GM15510 (cell line): ENCODE results near the gene NFAT5.

Experiments used
- POLR2A ChIP-seq: IDR thresholded peaks from 3 replicates; pipeline ENCODE4 v1.6.1; 2011; ENCODE audit warnings: borderline replicate concordance; ENCODE audit not compliant: insufficient read length; ENCODE audit errors: extremely low read depth

Gene NFAT5

GRCh38 chr16:69644790-69645189 lies 79.0 kb downstream of the NFAT5 start:
- no peak for TF ChIP-seq POLR2A

DNA sequence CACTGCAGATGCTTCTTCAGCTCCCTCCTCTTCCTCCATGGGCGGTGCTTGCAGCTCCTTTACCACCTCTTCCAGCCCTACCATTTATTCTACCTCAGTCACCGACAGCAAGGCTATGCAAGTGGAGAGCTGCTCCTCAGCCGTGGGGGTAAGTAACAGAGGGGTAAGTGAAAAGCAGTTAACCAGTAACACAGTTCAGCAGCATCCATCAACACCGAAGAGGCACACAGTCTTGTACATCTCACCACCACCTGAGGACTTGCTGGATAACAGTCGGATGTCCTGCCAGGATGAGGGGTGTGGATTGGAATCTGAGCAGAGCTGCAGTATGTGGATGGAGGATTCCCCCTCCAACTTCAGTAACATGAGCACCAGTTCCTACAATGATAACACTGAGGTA lies 81.3 kb downstream of the NFAT5 start:
- no peak for TF ChIP-seq POLR2A

GRCh38 chr16:69651217-69651616 lies 85.5 kb downstream of the NFAT5 start:
- no peak for TF ChIP-seq POLR2A

DNA sequence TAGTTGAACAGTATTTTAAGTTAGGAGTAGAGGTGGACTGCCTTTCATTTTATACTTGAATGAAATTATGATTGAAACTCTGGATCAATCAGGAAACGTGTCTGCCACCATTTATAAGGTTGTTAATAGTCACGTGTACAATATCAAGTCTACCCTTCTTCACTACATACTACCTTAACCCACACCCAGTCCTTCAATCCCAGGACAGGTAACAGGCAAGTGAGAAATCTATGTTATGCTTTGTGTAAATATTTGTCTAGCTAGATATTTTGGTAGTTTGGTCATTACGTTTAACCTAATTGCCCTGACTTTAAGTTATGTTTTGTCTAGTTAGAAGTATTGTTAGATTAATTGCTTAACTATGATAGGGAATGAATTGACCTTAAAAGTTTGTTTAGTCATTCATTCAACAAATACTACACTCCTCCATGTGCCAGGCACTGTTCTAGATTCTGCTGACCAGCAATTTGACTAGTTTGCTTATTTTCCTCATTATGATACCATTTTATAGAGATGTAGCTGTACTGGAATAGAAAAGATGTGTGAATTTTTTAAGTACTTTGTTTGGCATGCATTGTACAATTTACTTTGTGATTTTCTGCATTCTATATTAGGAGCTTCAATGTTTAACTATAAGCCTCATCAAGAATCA lies 88.6 kb downstream of the NFAT5 start:
- no peak for TF ChIP-seq POLR2A

- no peak for TF ChIP-seq POLR2A
These were observed 94.4 kb downstream of the NFAT5 start for GRCh38 chr16:69660166-69660565.

GRCh38 chr16:69662901-69663300 lies 97.1 kb downstream of the NFAT5 start:
- no peak for TF ChIP-seq POLR2A

GRCh38 chr16:69663846-69664245 lies 98.1 kb downstream of the NFAT5 start:
- no peak for TF ChIP-seq POLR2A

GRCh38 chr16:69669577-69669976 lies 103.8 kb downstream of the NFAT5 start:
- TF ChIP-seq POLR2A, result no peak

GRCh38 chr16:69672315-69672997 lies 106.7 kb downstream of the NFAT5 start:
- TF ChIP-seq POLR2A, result no peak

- no peak for TF ChIP-seq POLR2A
These were observed 107.4 kb downstream of the NFAT5 start for GRCh38 chr16:69672998-69673713.

- TF ChIP-seq POLR2A, result no peak
These were observed 114.6 kb downstream of the NFAT5 start for GRCh38 chr16:69680358-69680757.

- no peak for TF ChIP-seq POLR2A
These were observed 122.8 kb downstream of the NFAT5 start for GRCh38 chr16:69688589-69688988.

DNA sequence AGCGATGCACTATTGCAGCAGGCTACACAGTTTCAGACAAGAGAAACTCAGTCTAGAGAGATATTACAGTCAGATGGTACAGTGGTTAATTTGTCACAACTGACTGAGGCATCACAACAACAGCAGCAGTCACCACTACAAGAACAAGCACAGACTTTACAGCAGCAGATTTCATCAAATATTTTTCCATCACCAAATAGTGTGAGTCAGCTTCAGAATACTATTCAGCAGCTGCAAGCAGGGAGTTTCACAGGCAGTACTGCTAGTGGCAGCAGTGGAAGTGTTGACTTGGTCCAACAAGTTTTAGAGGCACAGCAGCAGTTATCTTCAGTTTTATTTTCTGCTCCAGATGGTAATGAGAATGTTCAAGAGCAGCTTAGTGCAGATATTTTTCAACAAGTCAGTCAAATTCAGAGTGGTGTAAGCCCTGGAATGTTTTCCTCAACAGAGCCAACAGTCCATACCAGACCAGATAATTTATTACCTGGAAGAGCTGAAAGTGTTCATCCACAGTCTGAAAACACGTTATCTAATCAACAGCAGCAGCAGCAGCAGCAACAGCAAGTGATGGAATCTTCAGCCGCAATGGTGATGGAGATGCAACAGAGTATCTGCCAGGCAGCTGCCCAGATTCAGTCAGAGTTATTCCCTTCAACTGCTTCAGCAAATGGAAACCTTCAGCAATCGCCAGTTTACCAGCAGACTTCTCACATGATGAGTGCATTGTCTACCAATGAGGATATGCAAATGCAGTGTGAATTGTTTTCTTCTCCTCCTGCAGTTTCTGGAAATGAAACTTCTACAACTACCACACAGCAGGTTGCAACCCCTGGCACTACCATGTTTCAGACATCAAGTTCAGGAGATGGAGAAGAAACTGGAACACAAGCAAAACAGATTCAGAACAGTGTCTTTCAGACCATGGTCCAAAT lies 126.5 kb downstream of the NFAT5 start:
- no peak for TF ChIP-seq POLR2A

GRCh38 chr16:69693916-69694315 lies 128.2 kb downstream of the NFAT5 start:
- no peak for TF ChIP-seq POLR2A

DNA sequence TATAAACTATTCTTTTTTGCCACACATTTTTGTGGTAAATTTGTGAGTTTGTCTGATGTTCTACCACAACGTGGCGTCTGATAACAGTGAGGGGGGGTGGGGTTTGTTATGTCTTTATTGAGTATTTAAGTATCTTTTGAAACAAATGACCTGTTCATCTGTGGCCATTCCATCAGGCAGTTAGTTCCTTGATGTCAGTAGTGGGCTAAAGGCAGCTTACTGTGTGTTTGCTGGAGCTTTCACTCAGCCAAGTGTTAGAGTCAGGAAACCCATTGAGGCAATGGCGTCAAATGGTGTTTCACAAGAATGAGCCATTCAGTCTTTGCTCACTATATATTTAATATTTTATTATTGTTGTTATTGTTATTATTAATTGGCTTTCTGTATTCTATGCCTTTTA lies 132.6 kb downstream of the NFAT5 start:
- no peak for TF ChIP-seq POLR2A
